Astrocyte of the spinal cord (primary cell): ENCODE data around the gene ZNF619.

Source experiments
- DNase-seq: peaks from one replicate; pipeline ENCODE4 v3.0.0; 2011; ENCODE audit warnings: low read depth, low spot score
- H3K4me3 ChIP-seq: 2 replicates; pipeline ENCODE4 v1.5.1; 2011; ENCODE audit warnings: low read depth, mild to moderate bottlenecking, low read length, moderate library complexity
- in situ Hi-C: cut with HindIII; loops from 2 replicates; pipeline ENCODE4 v1.10.0; 2017; ENCODE audit warnings: low sequenced_read_pairs
- TF ChIP-seq, protein P1 (sequence below): IDR thresholded peaks from 2 replicates; pipeline ENCODE4 v1.5.1; 2012; ENCODE audit warnings: low read depth, mild to moderate bottlenecking, low read length, inconsistent platforms

Gene ZNF619

DNA sequence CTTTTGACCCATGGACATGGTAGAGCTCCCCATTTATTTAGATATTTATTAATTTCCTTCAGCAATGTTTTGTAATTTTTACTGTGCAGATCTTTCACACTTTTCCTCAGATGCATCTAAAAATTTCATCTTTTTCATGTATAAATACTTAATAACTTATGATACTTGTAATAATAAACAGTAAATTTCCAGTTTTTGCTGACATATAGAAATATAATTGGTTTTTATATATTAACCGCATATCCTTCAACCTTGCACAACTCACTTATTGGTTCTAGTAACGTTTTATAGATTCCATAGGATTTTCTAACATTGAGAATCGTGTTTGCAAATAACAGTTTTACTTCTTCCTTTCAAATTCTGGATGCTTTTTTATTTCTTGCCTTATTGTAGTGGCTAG lies 44.3 kb downstream of the ZNF619 start:
- no peak overlapping the region for H3K4me3 ChIP-seq
- TF ChIP-seq, protein P1, sequence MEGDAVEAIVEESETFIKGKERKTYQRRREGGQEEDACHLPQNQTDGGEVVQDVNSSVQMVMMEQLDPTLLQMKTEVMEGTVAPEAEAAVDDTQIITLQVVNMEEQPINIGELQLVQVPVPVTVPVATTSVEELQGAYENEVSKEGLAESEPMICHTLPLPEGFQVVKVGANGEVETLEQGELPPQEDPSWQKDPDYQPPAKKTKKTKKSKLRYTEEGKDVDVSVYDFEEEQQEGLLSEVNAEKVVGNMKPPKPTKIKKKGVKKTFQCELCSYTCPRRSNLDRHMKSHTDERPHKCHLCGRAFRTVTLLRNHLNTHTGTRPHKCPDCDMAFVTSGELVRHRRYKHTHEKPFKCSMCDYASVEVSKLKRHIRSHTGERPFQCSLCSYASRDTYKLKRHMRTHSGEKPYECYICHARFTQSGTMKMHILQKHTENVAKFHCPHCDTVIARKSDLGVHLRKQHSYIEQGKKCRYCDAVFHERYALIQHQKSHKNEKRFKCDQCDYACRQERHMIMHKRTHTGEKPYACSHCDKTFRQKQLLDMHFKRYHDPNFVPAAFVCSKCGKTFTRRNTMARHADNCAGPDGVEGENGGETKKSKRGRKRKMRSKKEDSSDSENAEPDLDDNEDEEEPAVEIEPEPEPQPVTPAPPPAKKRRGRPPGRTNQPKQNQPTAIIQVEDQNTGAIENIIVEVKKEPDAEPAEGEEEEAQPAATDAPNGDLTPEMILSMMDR, result no peak
- DNase-seq, result no peak
- in situ Hi-C loops, result no loop called here

DNA sequence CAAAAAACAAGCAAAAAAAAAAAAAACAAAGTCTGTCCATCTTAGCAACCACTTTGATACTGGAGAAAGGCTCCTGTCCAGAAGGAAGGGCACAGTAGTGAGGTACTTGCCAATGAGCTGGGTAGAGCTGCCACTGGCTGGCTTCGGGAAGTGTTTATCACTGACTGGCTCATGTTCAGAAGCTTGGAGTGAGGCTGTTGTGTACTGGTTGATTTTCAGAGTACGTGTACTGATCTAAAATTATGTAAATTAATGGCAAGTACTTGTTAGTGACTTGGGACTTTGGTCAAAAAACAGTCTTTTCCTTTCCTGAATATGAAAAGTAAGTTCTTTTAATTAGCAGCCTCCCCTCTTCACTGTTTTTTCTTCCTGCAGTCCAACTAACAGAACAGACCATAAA lies 46.9 kb downstream of the ZNF619 start:
- in situ Hi-C loops, result no loop called here
- no peak overlapping the region for H3K4me3 ChIP-seq
- DNase-seq, result no peak
- TF ChIP-seq, protein P1, result no peak

DNA sequence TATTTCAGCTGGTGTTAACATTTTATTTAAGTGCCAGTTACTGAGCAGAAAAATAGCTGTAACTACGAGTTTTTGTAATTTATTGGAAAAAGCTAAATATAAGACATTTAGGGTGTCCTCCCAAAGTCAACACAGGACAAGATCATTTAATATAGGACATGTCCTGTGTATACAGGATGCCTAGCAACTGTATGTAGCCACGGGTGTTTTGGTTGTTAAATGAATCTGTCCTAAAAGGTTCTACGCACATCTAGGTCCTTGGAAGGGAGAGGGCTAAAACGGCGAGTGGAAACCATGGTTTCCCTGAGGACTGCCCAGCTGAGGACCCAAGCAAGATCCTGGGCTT lies 47.3 kb downstream of the ZNF619 start:
- DNase-seq, result no peak
- H3K4me3 ChIP-seq, result peak overlapping the region; percentile 80
- in situ Hi-C loops, result no loop called here
- TF ChIP-seq, protein P1, result no peak

DNA sequence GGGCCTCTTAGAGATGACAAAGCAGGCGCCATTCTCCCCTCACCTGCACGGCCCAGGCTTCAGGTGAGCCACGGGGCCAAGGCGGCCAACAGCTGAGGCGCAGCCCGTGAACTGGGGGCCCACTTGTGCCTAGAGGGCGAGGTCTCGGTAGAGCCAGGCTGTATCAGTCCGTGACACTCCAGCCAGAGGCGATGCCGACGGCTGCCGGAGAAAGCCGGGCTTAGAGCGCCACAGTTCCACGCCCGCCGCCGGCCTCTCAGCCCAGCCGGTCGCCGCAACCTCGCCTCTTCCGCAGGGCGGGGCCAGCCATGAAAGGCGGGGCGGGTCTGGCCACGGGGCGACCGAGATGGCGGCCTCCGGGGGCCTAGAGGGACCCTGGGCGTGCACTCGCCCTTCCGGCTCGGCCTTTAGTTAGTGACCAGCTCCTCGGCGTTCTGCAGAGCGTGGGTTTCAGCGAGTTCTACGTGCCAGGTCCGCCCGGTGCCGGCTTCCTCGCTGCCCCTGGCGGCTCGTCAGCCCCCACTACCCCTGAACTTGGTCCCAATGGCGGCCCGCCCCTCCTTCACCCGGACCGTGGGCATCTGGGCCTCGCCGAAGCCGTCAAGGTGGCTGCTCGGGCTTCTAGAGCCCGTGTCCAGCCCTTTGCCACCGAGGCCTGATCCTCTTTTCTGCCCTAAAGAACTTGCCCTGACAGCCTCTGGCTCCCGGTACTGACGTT lies 47.8 kb downstream of the ZNF619 start, which contains the start of gene ZNF621:
ZNF621 (plus strand) TSS at position 393 of the 718 bp plus-strand sequence. CDS start 881 bp downstream, outside the sequence.
- in situ Hi-C loops, result no loop called here
- DNase-seq, result peak; percentile 87
- H3K4me3 ChIP-seq, result peak within 1 kb of the TSS; percentile 80
- TF ChIP-seq, protein P1, result no peak

DNA sequence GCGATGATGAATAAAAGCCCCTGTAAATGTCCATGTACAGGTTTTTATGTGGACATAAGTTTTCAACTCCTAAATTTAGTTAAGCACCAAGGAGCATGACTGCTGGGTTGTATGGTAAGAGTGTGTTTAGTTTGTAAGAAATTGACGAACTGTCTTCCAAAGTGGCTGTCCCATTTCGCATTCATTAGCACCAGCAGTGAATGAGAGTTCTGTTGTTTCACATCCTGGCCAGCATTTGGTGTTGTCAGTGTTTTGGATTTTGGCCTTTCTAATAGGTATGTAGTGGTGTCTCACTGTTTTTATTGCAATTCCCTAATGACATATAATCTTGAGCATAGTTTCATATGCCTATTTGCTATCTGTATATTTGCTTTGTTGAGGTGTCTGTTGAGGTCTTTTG lies 51.5 kb downstream of the ZNF619 start:
- in situ Hi-C loops, result no loop called here
- TF ChIP-seq, protein P1, result no peak

DNA sequence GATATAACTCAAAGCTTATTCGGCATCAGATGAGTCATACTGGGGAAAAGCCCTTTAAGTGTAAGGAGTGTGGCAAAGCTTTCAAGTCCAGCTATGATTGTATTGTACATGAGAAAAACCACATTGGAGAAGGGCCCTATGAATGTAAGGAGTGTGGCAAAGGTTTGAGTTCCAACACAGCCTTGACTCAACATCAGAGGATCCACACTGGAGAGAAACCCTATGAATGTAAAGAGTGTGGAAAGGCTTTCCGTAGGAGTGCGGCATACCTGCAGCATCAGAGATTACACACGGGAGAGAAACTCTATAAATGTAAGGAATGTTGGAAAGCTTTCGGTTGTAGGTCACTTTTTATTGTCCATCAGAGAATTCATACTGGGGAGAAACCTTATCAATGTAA lies 55.3 kb downstream of the ZNF619 start:
- no peak overlapping the region for H3K4me3 ChIP-seq
- TF ChIP-seq, protein P1, result no peak
- no peak for DNase-seq
- in situ Hi-C loops, result no loop called here

More for the DNA sequence above, 51.5 kb downstream of the ZNF619 start:
- no peak for DNase-seq
- no peak overlapping the region for H3K4me3 ChIP-seq
